Neural cell (in vitro differentiated cells): ENCODE results near the gene NSFL1C.

Experiments
- EP300 ChIP-seq: fragments of 450-650 bp; conservative IDR thresholded peaks from 2 replicates; pipeline ENCODE4 v1.6.1; 2014; ENCODE audit warnings: antibody characterized with exemption, mild to moderate bottlenecking, moderate library complexity; ENCODE audit not compliant: poor library complexity, severe bottlenecking
- EZH2 ChIP-seq: fragments of 200-600, 300-800 bp; shearing (Covaris generic), sonication (generic); IDR thresholded peaks from 2 replicates; pipeline ENCODE4 v1.6.1; 2014; ENCODE audit warnings: antibody characterized with exemption, low read length, borderline replicate concordance, mild to moderate bottlenecking; ENCODE audit not compliant: insufficient read depth, poor library complexity, severe bottlenecking
- MXI1 ChIP-seq: fragments of 450-650 bp; conservative IDR thresholded peaks from 2 replicates; pipeline ENCODE4 v1.6.1; 2014; ENCODE audit warnings: antibody characterized with exemption, mild to moderate bottlenecking; ENCODE audit not compliant: poor library complexity, severe bottlenecking
- POLR2AphosphoS5 ChIP-seq: IDR thresholded peaks from 2 replicates; pipeline ENCODE4 v1.6.1; 2012
- RAD21 ChIP-seq: fragments of 450-650 bp; conservative IDR thresholded peaks from 2 replicates; pipeline ENCODE4 v1.6.1; 2014; ENCODE audit warnings: antibody characterized with exemption, mild to moderate bottlenecking, moderate library complexity
- TF ChIP-seq, protein P1 (sequence below): fragments of 450-650 bp; IDR thresholded peaks from 2 replicates; pipeline ENCODE4 v1.5.1; 2014; ENCODE audit warnings: antibody characterized with exemption, mild to moderate bottlenecking, moderate library complexity; ENCODE audit not compliant: poor library complexity, severe bottlenecking
- TF ChIP-seq, protein P2 (sequence below): IDR thresholded peaks from 2 replicates; pipeline ENCODE4 v1.6.1; 2012; ENCODE audit warnings: borderline replicate concordance

DNA sequence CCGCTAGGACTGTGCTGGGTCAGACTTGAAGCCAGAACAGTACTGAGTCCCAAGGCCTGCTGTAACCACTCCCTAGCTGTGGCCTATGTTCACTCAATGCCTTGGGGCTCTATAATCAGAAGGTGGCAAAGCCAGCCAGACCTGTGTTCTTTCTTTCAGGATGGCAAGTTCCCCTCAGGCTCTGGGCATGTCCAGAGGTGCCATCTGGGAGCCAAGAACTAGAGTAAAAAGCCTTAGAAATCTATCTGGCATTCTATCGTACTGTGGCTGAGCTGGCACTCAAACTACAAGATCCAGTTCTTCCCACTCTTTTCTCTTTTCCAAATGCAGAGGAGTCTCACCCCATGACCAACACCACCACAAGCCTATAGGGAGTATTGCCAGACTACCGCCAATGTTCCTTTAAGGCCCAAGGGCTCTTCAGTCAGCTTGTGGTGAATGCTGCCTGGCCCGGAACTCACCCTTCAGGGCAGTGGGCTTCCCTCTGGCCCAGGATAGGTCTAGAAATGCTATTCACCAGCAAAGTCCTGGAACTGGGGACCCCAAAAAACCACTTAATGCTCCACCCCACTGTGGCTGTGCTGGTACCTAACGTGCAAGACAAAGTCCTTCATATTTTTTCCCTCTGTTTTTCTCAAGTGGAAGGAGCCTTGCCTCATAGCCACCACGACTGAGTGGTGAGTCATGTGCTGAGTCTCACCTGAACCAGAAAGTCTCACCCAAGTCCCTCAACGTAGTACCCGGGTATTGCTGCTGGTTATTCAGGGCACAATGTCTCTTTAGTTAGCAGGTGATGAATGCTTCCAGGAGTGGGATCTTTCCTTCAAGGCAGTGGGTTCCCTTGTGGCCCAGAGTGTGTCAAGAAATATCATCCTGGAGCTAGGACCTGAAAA is 33.1 kb upstream of the NSFL1C start:
- TF ChIP-seq POLR2AphosphoS5 (no peak), MXI1 (no peak), EZH2 (no peak), EP300 (no peak), RAD21 (no peak)
- TF ChIP-seq, protein P1, sequence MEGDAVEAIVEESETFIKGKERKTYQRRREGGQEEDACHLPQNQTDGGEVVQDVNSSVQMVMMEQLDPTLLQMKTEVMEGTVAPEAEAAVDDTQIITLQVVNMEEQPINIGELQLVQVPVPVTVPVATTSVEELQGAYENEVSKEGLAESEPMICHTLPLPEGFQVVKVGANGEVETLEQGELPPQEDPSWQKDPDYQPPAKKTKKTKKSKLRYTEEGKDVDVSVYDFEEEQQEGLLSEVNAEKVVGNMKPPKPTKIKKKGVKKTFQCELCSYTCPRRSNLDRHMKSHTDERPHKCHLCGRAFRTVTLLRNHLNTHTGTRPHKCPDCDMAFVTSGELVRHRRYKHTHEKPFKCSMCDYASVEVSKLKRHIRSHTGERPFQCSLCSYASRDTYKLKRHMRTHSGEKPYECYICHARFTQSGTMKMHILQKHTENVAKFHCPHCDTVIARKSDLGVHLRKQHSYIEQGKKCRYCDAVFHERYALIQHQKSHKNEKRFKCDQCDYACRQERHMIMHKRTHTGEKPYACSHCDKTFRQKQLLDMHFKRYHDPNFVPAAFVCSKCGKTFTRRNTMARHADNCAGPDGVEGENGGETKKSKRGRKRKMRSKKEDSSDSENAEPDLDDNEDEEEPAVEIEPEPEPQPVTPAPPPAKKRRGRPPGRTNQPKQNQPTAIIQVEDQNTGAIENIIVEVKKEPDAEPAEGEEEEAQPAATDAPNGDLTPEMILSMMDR: no peak
- TF ChIP-seq, protein P2, sequence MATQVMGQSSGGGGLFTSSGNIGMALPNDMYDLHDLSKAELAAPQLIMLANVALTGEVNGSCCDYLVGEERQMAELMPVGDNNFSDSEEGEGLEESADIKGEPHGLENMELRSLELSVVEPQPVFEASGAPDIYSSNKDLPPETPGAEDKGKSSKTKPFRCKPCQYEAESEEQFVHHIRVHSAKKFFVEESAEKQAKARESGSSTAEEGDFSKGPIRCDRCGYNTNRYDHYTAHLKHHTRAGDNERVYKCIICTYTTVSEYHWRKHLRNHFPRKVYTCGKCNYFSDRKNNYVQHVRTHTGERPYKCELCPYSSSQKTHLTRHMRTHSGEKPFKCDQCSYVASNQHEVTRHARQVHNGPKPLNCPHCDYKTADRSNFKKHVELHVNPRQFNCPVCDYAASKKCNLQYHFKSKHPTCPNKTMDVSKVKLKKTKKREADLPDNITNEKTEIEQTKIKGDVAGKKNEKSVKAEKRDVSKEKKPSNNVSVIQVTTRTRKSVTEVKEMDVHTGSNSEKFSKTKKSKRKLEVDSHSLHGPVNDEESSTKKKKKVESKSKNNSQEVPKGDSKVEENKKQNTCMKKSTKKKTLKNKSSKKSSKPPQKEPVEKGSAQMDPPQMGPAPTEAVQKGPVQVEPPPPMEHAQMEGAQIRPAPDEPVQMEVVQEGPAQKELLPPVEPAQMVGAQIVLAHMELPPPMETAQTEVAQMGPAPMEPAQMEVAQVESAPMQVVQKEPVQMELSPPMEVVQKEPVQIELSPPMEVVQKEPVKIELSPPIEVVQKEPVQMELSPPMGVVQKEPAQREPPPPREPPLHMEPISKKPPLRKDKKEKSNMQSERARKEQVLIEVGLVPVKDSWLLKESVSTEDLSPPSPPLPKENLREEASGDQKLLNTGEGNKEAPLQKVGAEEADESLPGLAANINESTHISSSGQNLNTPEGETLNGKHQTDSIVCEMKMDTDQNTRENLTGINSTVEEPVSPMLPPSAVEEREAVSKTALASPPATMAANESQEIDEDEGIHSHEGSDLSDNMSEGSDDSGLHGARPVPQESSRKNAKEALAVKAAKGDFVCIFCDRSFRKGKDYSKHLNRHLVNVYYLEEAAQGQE: no peak
